Renal cortical epithelial cell (primary cell): ENCODE data around the gene TNNI3. TPM values are rescaled to one million over a fixed set of nuclear protein-coding genes. Genes with fewer than 3 reads are reported as not detected.
"Not testable (repeated sequence)": the region's sequence is repeated elsewhere in the genome, so short reads cannot be mapped to it uniquely, and the experiment has no call there.

Source experiments
- DNase-seq: peaks from one replicate; pipeline ENCODE4 v3.0.0-alpha.2; 2011; ENCODE audit warnings: low read depth
- total RNA-seq: library from RNA; depleted of rRNA; stranded (reverse); fragments of >200 nt; gene quantifications from 2 replicates; pipeline ENCODE4 v1.2.3, GENCODE V29; 2014

The TNNI3 gene
- total RNA-seq, 1 donor from 2014 or later, result 0.15 TPM

- no peak for DNase-seq
Observed at GRCh38 chr19:55173186-55173713, 15.7 kb upstream of the TNNI3 start.

GRCh38 chr19:55172741-55173140 is 15.2 kb upstream of the TNNI3 start:
- DNase-seq, result peak; percentile 29

GRCh38 chr19:55172318-55172717 is 14.8 kb upstream of the TNNI3 start:
- DNase-seq, result not testable (repeated sequence)

- DNase-seq, result no peak
Observed at GRCh38 chr19:55171440-55171839, 13.9 kb upstream of the TNNI3 start.

- DNase-seq, result no peak
Observed at GRCh38 chr19:55169136-55169535, 11.6 kb upstream of the TNNI3 start.

GRCh38 chr19:55166530-55167268 is 9.2 kb upstream of the TNNI3 start, which contains the start of gene DNAAF3:
DNAAF3 (minus strand) TSS chr19:55166613; CDS start chr19:55166413, 200 bp downstream.
- DNase-seq, result peak; percentile 95

GRCh38 chr19:55165952-55166529 is 8.5 kb upstream of the TNNI3 start:
- DNase-seq, result peak; percentile 74

- DNase-seq, result no peak
Observed at GRCh38 chr19:55161571-55162322, 4.2 kb upstream of the TNNI3 start.

GRCh38 chr19:55160986-55161365 is 3.4 kb upstream of the TNNI3 start:
- no peak for DNase-seq

- DNase-seq, result peak; percentile 48
Observed at GRCh38 chr19:55160128-55160985, 2.8 kb upstream of the TNNI3 start.

GRCh38 chr19:55158848-55159749 is 1.6 kb upstream of the TNNI3 start:
- DNase-seq, result no peak

GRCh38 chr19:55158423-55158822 is 891 bp upstream of the TNNI3 start:
- no peak for DNase-seq

- peak; percentile 14 for DNase-seq
Observed at GRCh38 chr19:55156202-55157063, 1.1 kb downstream of the TNNI3 start.

GRCh38 chr19:55155784-55156183 is 1.7 kb downstream of the TNNI3 start:
- DNase-seq, result not testable (repeated sequence)

- no peak for DNase-seq
Observed at GRCh38 chr19:55153652-55154264, 3.8 kb downstream of the TNNI3 start.

GRCh38 chr19:55152017-55152416 is 5.5 kb downstream of the TNNI3 start:
- no peak for DNase-seq

- DNase-seq, result no peak
Observed at GRCh38 chr19:55149078-55150003, 8.2 kb downstream of the TNNI3 start, which contains the start of gene TNNT1. TNNT1 (minus strand) TSS chr19:55149206; CDS start chr19:55147157, 2,049 bp downstream.
